Right forelimb (tissue), 1 donor: ENCODE measurements around the gene KLF6.

Experiments
- DNase-seq: peaks from one replicate; pipeline ENCODE4 v3.0.0-alpha.2; 2018

Gene KLF6

GRCh38 chr10:3784510-3785250 is at the start of gene KLF6:
Gene KLF6, minus strand, starts transcription at chr10:3785209. Its CDS starts 195 bp downstream, at chr10:3785014.
- peak; percentile 80 for DNase-seq

DNA sequence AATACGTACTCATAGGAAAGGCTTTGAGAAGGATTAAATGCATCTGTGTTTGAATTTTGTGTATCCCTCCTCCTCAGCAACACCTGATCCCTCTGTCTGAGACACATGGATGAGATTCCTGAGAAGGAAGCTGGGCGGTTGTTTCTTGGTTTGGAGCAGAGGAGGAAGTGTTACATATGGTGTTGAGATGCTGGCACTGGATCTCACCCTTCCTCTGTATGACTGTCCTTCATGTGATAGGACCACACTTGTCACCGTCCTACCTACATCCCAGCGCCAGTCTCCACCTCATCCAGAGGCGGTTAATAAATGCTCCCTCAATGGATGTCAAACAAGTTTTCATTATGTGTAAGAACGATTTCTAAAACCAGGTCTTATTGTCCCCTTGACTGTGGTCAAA is 49.4 kb upstream of the KLF6 start:
- no peak for DNase-seq

- no peak for DNase-seq
These were observed 48.0 kb upstream of the KLF6 start for GRCh38 chr10:3833046-3833445.

- no peak for DNase-seq
These were observed 47.2 kb upstream of the KLF6 start for GRCh38 chr10:3832022-3832786.

DNA sequence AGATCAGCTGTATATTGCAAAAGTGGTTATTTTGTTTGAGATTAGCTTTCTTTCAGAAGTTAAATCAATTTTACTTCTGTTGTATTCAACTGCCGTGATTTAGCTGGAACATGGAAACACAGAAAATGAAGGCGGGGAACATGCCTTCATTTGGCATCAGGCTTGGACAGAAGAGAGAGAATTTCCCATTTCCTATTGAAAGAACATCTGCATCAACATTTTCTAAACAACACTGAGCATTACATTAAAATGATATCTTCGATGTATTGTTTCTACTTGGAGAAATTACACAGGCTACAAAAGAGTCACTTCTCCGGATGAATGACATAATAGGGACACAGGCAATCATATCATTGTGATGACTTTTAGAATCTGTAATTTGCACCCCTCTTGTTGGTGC is 46.6 kb upstream of the KLF6 start:
- no peak for DNase-seq

DNA sequence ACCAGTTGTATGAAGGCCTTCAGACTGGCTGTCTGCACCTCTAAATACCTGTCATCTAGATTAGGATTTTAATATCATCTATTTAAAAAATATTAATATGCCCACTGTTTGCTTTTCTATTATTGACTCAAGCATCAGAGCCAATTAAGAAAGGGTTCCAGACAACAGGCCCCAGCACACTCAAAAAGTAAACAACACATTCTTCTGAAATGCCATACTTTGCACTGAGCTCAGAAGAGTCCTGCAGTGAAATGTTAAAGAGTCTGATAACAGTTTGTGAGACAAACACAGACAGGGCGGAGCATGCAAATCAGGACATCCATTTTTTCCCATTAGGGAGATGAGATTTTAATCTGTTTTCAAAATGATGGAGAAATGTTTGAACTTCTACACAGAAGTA is 45.9 kb upstream of the KLF6 start:
- no peak for DNase-seq

- DNase-seq: no peak
These were observed 44.4 kb upstream of the KLF6 start for GRCh38 chr10:3829156-3830050.

DNA sequence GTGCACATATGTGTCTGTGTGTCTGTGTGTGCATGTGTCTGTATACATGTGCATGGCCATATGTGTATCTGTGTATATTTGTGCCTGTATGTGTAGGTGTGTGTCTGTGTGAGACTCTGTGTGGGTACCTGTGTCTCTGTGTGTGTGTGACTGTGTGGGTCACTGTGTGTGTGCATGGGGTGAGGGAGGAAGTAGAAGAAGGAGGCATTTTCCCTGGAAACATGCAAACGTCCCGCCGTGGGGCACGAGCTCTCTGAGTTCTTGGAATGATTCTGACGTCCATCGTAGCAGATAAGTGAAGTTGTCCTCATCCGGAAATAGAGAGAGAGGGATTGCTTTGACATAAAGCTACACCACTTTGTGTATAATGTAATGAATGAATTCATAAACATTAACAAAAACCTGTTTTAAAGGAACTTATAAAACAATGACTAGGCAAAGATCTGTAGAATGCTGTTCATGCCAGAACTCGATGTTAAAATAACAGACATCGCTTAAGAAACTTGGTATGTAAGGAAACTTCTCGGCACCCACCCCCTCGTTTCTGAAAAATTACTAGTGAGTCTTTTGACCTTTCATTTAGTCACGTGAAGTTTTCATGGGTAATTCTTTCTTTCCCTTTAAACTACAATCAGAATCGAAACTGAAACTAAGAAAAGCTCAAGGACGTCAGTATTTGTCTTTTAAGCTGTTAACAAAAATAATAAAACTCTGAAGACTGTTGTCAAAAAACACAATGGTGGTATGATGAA is 43.6 kb upstream of the KLF6 start:
- DNase-seq: no peak

DNA sequence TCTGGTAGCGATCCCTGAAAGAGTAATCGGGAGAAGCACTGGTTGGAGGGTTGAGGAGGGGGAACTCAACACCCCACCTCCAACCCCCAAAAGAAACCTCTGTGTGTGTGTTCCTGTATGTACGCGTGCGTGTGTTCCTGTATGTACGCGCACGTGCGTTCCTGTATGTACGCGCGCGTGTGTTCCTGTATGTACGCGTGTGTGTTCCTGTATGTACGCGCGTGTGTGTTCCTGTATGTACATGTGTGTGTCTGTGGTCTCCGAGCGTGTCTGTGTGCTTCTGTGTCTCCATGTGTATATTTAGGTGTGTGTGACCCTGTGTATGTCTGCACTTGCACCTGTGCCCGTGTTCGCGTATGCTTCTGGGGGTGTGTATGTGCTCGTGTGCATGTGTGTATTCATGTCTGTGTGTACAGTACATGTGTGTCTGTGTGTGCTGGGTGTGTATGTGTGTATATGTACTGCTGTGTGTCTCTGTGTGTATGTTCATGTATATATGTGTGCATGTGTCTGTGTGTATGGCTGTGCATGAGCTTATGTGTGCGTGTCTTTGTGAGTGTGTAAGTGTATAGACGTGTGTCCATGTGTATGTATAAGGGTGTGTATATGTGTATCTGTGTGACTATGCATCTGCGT is 42.9 kb upstream of the KLF6 start:
- DNase-seq: no peak

DNA sequence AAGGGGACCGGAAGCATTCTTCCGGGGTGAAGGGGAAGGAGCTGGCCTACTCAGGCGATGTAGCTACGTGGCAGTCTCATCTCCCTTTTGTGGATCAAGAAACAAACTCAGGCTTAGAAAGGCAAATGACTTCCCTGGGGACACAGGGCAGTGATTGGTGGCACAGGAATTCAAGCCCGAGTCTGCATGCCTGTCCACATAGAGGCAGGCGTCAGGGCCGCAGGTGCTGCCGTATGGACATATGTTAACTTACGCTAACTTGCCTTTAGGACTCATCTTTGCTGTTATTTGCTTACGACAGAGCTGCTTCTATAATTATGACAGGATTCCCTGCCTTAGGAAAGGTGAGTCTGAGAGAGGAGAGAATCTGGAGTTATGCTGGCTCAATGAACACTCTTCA is 42.3 kb upstream of the KLF6 start:
- no peak for DNase-seq

GRCh38 chr10:3825862-3826351 is 40.9 kb upstream of the KLF6 start:
- DNase-seq: no peak

DNA sequence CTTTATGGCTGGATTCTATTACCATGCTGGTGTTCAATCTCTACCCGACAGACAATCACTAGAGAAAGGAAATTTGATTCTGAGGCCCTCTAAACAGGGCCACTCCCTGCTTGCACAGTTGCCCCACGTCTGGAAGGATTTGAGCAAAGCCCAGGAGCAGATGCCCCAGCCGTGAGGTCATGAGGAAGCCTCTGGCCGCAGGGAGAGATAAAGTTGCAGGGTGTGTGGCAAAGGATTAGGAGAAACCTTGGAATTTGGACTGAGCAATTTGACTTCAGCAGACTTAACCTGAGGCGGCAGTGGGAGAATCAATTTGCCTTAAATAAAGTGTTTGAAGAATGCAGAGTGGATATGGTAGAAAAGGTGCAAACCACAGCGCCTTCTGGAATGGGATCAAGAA is 40.2 kb upstream of the KLF6 start:
- no peak for DNase-seq

DNA sequence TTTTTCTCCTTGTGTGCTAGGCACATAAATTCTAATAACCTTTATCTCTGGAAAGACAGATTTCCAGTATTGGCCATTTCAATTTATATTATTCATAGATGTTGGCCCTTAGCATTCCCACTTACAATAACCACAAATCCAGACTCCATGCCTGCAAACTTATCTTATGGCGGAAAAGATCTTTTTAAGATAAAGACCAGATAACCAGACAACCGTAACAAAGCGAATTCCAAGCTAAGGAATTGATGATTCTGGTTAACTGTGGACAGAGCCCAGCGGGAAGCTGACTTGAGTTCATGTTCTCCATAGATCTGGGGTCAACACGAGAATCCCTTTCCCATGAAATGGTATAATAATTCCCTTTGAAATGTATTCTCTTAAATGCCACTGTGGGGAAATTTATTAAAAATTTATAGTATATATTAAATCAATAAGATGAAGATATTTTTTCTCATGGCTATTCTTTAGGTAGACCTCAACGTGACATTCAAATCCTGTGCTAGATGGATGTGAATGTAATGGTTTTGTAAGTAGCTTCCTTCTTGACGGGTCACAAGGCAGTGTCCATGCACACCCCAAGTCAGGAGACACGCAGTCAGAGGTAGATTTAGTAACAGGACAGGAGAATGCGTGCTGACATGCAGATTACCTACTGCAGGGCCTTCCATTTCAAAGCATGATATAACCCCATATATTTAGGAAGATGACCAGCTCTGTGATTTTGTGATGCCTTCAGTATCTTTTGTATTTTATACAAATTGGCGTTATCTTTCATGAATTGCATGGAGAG is 37.7 kb upstream of the KLF6 start:
- no peak for DNase-seq

DNA sequence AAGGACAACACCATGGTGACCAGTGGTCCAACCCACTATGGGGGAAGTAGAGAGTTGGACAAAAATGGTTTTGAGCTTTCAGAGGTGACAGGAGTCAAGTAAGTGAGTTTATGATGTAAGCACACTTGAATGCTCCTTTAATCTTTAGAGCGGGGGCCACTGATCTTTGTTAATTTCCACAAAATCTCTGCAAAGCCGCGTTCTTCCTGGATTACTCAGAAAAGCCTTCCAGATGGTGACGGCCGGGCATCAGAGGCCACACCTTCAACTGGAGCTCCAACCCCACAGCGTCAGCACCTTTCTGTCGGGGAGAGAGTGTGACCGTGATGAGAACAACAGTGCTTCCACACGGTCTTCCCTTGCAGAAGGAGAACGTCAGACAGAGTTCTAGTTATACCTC is 35.2 kb upstream of the KLF6 start:
- DNase-seq: no peak

DNA sequence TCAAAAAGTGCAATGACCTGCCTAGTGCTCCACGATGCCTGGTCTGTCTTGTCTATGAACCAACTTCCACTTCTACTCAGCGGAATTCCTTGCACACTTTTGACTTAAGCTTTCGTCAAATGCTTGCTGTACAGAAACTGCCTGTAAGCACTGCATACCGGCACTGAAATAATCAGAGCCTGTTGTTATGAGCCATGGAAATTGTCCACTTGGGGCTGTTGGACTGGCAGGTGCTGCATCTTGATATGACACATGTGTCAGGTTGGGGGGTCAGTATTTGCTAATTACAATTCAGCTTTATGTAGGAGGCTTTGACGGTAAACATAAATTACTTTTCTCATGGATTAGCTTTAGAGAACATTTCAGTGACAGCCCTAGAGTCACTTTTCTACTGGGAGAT is 32.0 kb upstream of the KLF6 start:
- no peak for DNase-seq

DNA sequence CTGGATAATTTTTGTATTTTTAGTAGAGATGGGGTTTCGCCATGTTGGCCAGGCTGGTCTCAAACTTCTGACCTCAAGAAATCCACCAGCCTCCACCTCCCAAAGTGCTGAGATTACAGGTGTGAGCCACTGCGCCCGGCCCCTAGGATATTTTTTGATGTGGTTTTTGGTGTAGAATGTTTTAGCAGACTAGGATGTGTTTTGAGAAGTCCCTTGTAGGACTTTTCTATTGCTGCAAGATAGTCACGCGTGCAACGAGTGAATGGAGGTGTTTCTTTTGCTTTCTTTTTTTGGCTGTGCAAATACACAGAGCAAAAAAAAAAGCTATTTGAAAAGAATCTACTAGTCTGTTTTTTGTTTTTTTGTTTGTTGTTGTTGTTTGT is 29.8 kb upstream of the KLF6 start:
- no peak for DNase-seq

- DNase-seq: no peak
These were observed 29.2 kb upstream of the KLF6 start for GRCh38 chr10:3813986-3814837.

GRCh38 chr10:3813267-3813666 is 28.3 kb upstream of the KLF6 start:
- DNase-seq: no peak

GRCh38 chr10:3812141-3812540 is 27.1 kb upstream of the KLF6 start:
- no peak for DNase-seq

- no peak for DNase-seq
These were observed 26.4 kb upstream of the KLF6 start for GRCh38 chr10:3811291-3811870.
